B cell (primary cell): Measurements from ENCODE around the gene THYN1.

ENCODE experiments used
- CTCF ChIP-seq: fragments of 200-600 bp; IDR thresholded peaks from one replicate; pipeline ENCODE4 v1.8.0; 2022; ENCODE audit warnings: antibody characterized with exemption, mild to moderate bottlenecking
- EZH2 ChIP-seq: IDR thresholded peaks from 2 replicates; pipeline ENCODE4 v1.6.1; 2012; ENCODE audit warnings: borderline replicate concordance, low read depth, mild to moderate bottlenecking, moderate library complexity, low read length; ENCODE audit not compliant: insufficient read depth, poor library complexity, severe bottlenecking

GRCh38 chr11:134250246-134250645, 2.9 kb downstream of the THYN1 start:
- TF ChIP-seq CTCF (no peak), EZH2 (no peak)
